Activated CD8-positive, alpha-beta T cell treated with anti-CD3 and anti-CD28 coated beads for 36 hours (primary cell): ENCODE measurements around the gene CDC14A. TPM values are rescaled to one million over a fixed set of nuclear protein-coding genes. Genes with fewer than 3 reads are reported as not detected.

Experiments
- ATAC-seq: fragments of 200-7000 bp; cut with Tn5 transposase; one replicate; pipeline ENCODE4 v1.10.0; 2021; ENCODE audit warnings: mild to moderate bottlenecking, moderate library complexity
- CTCF ChIA-PET: fragments of 350-600 bp; sonication (Branson Sonifier 250); formaldehyde crosslinking; loops from one replicate; lab custom pipeline; 2021; ENCODE audit warnings: antibody characterized with exemption; lab: Charles Lee
- POLR2A ChIA-PET: fragments of 350-600 bp; sonication (Branson Sonifier 250); formaldehyde crosslinking; loops from one replicate; lab custom pipeline; 2021; ENCODE audit warnings: antibody characterized with exemption; lab: Charles Lee
- DNase-seq: peaks from one replicate; pipeline ENCODE4 v3.0.0-alpha.2; 2020
- H3K27ac Mint-ChIP-seq: one replicate; pipeline ENCODE4 v1.8.0; 2021; ENCODE audit warnings: mild to moderate bottlenecking, mixed read lengths
- H3K27me3 Mint-ChIP-seq: one replicate; pipeline ENCODE4 v1.8.0; 2021; ENCODE audit warnings: mixed read lengths
- H3K36me3 Mint-ChIP-seq: one replicate; pipeline ENCODE4 v1.8.0; 2021; ENCODE audit warnings: low read depth, mixed read lengths
- H3K4me1 Mint-ChIP-seq: one replicate; pipeline ENCODE4 v1.8.0; 2021; ENCODE audit warnings: low read depth, mixed read lengths
- H3K4me3 Mint-ChIP-seq: one replicate; pipeline ENCODE4 v1.8.0; 2021; ENCODE audit warnings: mild to moderate bottlenecking, moderate library complexity, mixed read lengths
- H3K9me3 Mint-ChIP-seq: one replicate; pipeline ENCODE4 v1.8.0; 2021; ENCODE audit warnings: mixed read lengths
- CTCF ChIP-seq: fragments of 200-600 bp; IDR thresholded peaks from one replicate; pipeline ENCODE4 v1.8.0; 2022; ENCODE audit warnings: antibody characterized with exemption, mild to moderate bottlenecking
- intact Hi-C: fragments of 100-400 bp; cut with micrococcal nuclease; formaldehyde crosslinking; loops from one replicate; pipeline ENCODE4 v1.10.0; 2022
- total RNA-seq, 2 experiments: library from RNA; stranded (reverse); gene quantifications; one replicate each; pipeline ENCODE4 v1.2.3, GENCODE V29; 2021

The CDC14A gene
- total RNA-seq, 2 experiments from 2014 or later = 14.3 to 17.2 TPM

DNA sequence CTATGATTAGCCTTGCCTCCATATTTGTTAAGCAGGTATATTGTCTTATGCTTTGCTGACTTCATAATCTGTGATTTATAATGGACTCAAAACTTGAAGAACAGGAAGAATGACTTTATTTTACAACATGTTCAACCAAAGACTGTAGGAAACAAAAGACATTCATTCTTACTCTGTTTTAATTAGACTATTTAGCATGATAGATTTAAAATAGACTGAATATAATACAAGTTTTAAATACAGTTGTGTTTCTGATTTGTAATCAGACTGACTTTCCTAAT lies 63.1 kb downstream of the CDC14A start:
- no peak for TF ChIP-seq CTCF
- intact Hi-C loops = no loop called here
- Mint-ChIP-seq H3K4me3 (no peak overlapping the region), H3K27me3 (no peaks in the 10 kb centered on the region), H3K9me3 (peaks cover 10% of the 10 kb centered on the region), H3K4me1 (peaks cover 66% of the 10 kb centered on the region), H3K27ac (peak overlapping the region; percentile 80), H3K36me3 (peaks cover 29% of the 10 kb centered on the region)
- CTCF ChIA-PET = interaction anchor here (0.8 to 1.4 kb wide), 3 partner anchors 20 to 44 kb away, joined by 4 to 6 read pairs (median 4); no protein-coding TSS in a partner anchor
- ATAC-seq (no peak), DNase-seq (no peak)
- POLR2A ChIA-PET = interaction anchor here (1.0 to 2.0 kb wide), 3 partner anchors 8 to 44 kb away, joined by 4 to 8 read pairs (median 5); no protein-coding TSS in a partner anchor

GRCh38 chr1:100419072-100419471 lies 66.8 kb downstream of the CDC14A start:
- Mint-ChIP-seq H3K27me3 (no peaks in the 10 kb centered on the region), H3K36me3 (peaks cover 35% of the 10 kb centered on the region), H3K9me3 (peaks cover 10% of the 10 kb centered on the region), H3K4me1 (peaks cover 64% of the 10 kb centered on the region), H3K4me3 (no peak overlapping the region), H3K27ac (no peak overlapping the region)
- ATAC-seq = no peak
- POLR2A ChIA-PET = no interaction called here
- DNase-seq = no peak
- CTCF ChIA-PET = interaction anchor here (0.8 kb wide), 1 partner anchor 36 kb away, joined by 3 read pairs; no protein-coding TSS in a partner anchor
- TF ChIP-seq CTCF = no peak
- intact Hi-C loops = no loop called here

DNA sequence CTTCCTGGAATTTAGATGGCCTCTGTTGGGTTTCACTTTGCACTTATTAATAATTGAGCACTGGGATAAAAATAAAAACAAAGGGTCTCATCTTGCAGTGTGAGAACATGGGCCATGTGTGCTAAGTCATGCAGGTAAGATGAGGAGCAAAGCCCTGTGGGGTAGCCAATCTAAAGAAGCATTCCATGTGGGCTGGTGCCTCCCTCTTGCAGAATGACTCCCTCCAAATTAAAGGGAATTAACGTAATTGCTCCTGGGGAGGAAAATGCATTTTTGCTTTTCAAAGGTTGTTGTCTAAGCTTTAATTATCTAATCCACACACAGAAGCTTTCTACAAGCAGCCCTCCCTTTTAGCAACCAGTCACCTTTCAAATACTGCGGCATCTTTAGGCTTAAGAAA lies 69.8 kb downstream of the CDC14A start:
- TF ChIP-seq CTCF = no peak
- intact Hi-C loops = no loop called here
- CTCF ChIA-PET = interaction anchor here (0.8 to 3.7 kb wide), 10 partner anchors 9 to 66 kb away, joined by 3 to 33 read pairs (median 6); no protein-coding TSS in a partner anchor
- H3K4me3 Mint-ChIP-seq = no peak overlapping the region
- H3K36me3 Mint-ChIP-seq = peaks cover 44% of the 10 kb centered on the region
- DNase-seq (no peak), ATAC-seq (no peak)
- peaks cover 57% of the 10 kb centered on the region for H3K4me1 Mint-ChIP-seq
- peak overlapping the region; percentile 60 for H3K27ac Mint-ChIP-seq
- H3K27me3 Mint-ChIP-seq = no peaks in the 10 kb centered on the region
- POLR2A ChIA-PET = interaction anchor here (0.7 to 2.5 kb wide), 5 partner anchors 8 to 1091 kb away, joined by 3 to 10 read pairs (median 4); no protein-coding TSS in a partner anchor
- peaks cover 10% of the 10 kb centered on the region for H3K9me3 Mint-ChIP-seq

- peak; percentile 13 for DNase-seq
- Mint-ChIP-seq H3K36me3 (peaks cover 34% of the 10 kb centered on the region), H3K27me3 (no peaks in the 10 kb centered on the region), H3K27ac (peak overlapping the region; percentile 86), H3K9me3 (no peaks in the 10 kb centered on the region), H3K4me1 (peaks cover 61% of the 10 kb centered on the region), H3K4me3 (peak overlapping the region; percentile 51)
- TF ChIP-seq CTCF = no peak
- CTCF ChIA-PET = interaction anchor here (0.5 to 3.7 kb wide), 18 partner anchors 9 to 70 kb away, joined by 3 to 33 read pairs (median 6); no protein-coding TSS in a partner anchor
- POLR2A ChIA-PET = interaction anchor here (1.0 to 2.5 kb wide), 3 partner anchors 10 to 66 kb away, joined by 3 to 8 read pairs (median 4); no protein-coding TSS in a partner anchor
- intact Hi-C loops = no loop called here
- peak; percentile 67 for ATAC-seq
Observed at GRCh38 chr1:100423832-100424337, 71.6 kb downstream of the CDC14A start.

GRCh38 chr1:100428160-100428559 lies 75.9 kb downstream of the CDC14A start:
- DNase-seq (peak; percentile 48), ATAC-seq (peak; percentile 78)
- peak overlapping the region; percentile 82 for H3K27ac Mint-ChIP-seq
- H3K36me3 Mint-ChIP-seq = peaks cover 54% of the 10 kb centered on the region
- H3K9me3 Mint-ChIP-seq = peaks cover 2% of the 10 kb centered on the region
- POLR2A ChIA-PET = interaction anchor here (0.6 kb wide), 1 partner anchor 26 kb away, joined by 4 read pairs; no protein-coding TSS in a partner anchor
- TF ChIP-seq CTCF = no peak
- no peak overlapping the region for H3K4me3 Mint-ChIP-seq
- CTCF ChIA-PET = interaction anchor here (1.5 kb wide), 1 partner anchor 25 kb away, joined by 4 read pairs; no protein-coding TSS in a partner anchor
- intact Hi-C loops = no loop called here
- peaks cover 60% of the 10 kb centered on the region for H3K4me1 Mint-ChIP-seq
- no peaks in the 10 kb centered on the region for H3K27me3 Mint-ChIP-seq
